GM12878 (cell line): Measurements from ENCODE around the gene ADAMTS4. TPM values are rescaled to one million over a fixed set of nuclear protein-coding genes. Genes with fewer than 3 reads are reported as not detected.
A peak's percentile ranks its signal among the peaks of the same experiment; 100 is the strongest.

Experiments
- BMI1 ChIP-seq: fragments of 450-650 bp; IDR thresholded peaks from 2 replicates; pipeline ENCODE4 v1.6.1; 2016; ENCODE audit warnings: mild to moderate bottlenecking, moderate library complexity, borderline replicate concordance
- CHD1 ChIP-seq: IDR thresholded peaks from 2 replicates; pipeline ENCODE4 v1.6.1; 2012; ENCODE audit warnings: low read depth, low read length, improper control_type of control experiment
- CHD4 ChIP-seq: fragments of 200-600 bp; sonication (generic); IDR thresholded peaks from 2 replicates; pipeline ENCODE4 v1.6.1; 2016; ENCODE audit warnings: mild to moderate bottlenecking
- CREB1 ChIP-seq: IDR thresholded peaks from 2 replicates; pipeline ENCODE4 v1.6.1; 2012; ENCODE audit warnings: low read depth, mild to moderate bottlenecking, inconsistent platforms
- E4F1 ChIP-seq: fragments of 450-650 bp; IDR thresholded peaks from 2 replicates; pipeline ENCODE4 v1.6.1; 2018; ENCODE audit warnings: borderline replicate concordance, mild to moderate bottlenecking; ENCODE audit not compliant: partially characterized antibody
- ESRRA ChIP-seq: IDR thresholded peaks from 2 replicates; pipeline ENCODE4 v1.6.1; 2012; ENCODE audit warnings: mild to moderate bottlenecking, low read length, improper control_type of control experiment
- KAT2A ChIP-seq: conservative IDR thresholded peaks from 2 replicates; pipeline ENCODE4 v1.6.1; 2011; ENCODE audit warnings: low read depth, low read length; ENCODE audit not compliant: control insufficient read depth
- NFXL1 ChIP-seq: fragments of 450-650 bp; IDR thresholded peaks from 2 replicates; pipeline ENCODE4 v1.6.1; 2017; ENCODE audit warnings: antibody characterized with exemption, mild to moderate bottlenecking, borderline replicate concordance
- NR2C2 ChIP-seq: IDR thresholded peaks from 2 replicates; pipeline ENCODE4 v1.6.1; 2011; ENCODE audit warnings: borderline replicate concordance, low read depth; ENCODE audit not compliant: control insufficient read depth, insufficient read length
- RAD21 ChIP-seq: IDR thresholded peaks from 2 replicates; pipeline ENCODE4 v1.6.1; 2011; ENCODE audit warnings: mild to moderate bottlenecking, low read depth, low read length, moderate library complexity; ENCODE audit not compliant: insufficient read depth
- RBBP5 ChIP-seq: fragments of 200-600 bp; sonication (generic); conservative IDR thresholded peaks from 2 replicates; pipeline ENCODE4 v1.6.1; 2016
- RCOR1 ChIP-seq: conservative IDR thresholded peaks from 2 replicates; pipeline ENCODE4 v1.6.1; 2012; ENCODE audit warnings: low read depth, low read length, improper control_type of control experiment
- RELA ChIP-seq: fragments of 450-650 bp; IDR thresholded peaks from 2 replicates; pipeline ENCODE4 v1.8.0; 2014; ENCODE audit warnings: borderline replicate concordance; ENCODE audit not compliant: partially characterized antibody
- SKIL ChIP-seq: fragments of 450-650 bp; IDR thresholded peaks from 2 replicates; pipeline ENCODE4 v1.6.1; 2017; ENCODE audit warnings: mild to moderate bottlenecking, low read depth, inconsistent platforms; ENCODE audit not compliant: poor library complexity, severe bottlenecking
- STAT1 ChIP-seq: fragments of 450-650 bp; conservative IDR thresholded peaks from 2 replicates; pipeline ENCODE4 v1.6.1; 2014; ENCODE audit warnings: antibody characterized with exemption, mild to moderate bottlenecking
- TAF1 ChIP-seq: IDR thresholded peaks from 2 replicates; pipeline ENCODE4 v1.6.1; 2011; ENCODE audit warnings: mild to moderate bottlenecking, low read depth, low read length, borderline replicate concordance
- TCF3 ChIP-seq: IDR thresholded peaks from 2 replicates; pipeline ENCODE4 v1.6.1; 2012; ENCODE audit warnings: low read depth, mild to moderate bottlenecking, low read length, borderline replicate concordance; ENCODE audit not compliant: insufficient read depth
- ZBTB4 ChIP-seq: fragments of 450-650 bp; formaldehyde crosslinking; IDR thresholded peaks from 2 replicates; pipeline ENCODE4 v1.4.0; 2022; ENCODE audit warnings: mild to moderate bottlenecking, moderate library complexity
- ZNF207 ChIP-seq: fragments of 450-650 bp; IDR thresholded peaks from 2 replicates; pipeline ENCODE4 v1.6.1; 2014; ENCODE audit warnings: antibody characterized with exemption, mild to moderate bottlenecking, borderline replicate concordance
- ZNF217 ChIP-seq: fragments of 450-650 bp; IDR thresholded peaks from 2 replicates; pipeline ENCODE4 v1.6.1; 2017; ENCODE audit warnings: antibody characterized with exemption, mild to moderate bottlenecking
- ZNF274 ChIP-seq: IDR thresholded peaks from one replicate; pipeline ENCODE4 v1.8.0; 2011; ENCODE audit not compliant: insufficient read length, insufficient read depth
- ZZZ3 ChIP-seq: IDR thresholded peaks from 2 replicates; pipeline ENCODE4 v1.6.1; 2011; ENCODE audit warnings: low read depth; ENCODE audit not compliant: control insufficient read depth, insufficient read length
- polyA plus RNA-seq, 11 experiments: library from polyadenylated mRNA; depleted of rRNA in 4 of 11; unstranded in 6 of 11; stranded (reverse) in 5 of 11; fragments of >200 nt; fragmentation: Nextera tagmentation in 4 of 11; fragmentation: Illumina TruSeq in 1 of 11; extraction: Ambion mirVana in 4 of 11; extraction: Trizol in 1 of 11; gene quantifications; 1 replicate in 1 of 11; 2 replicates in 10 of 11; pipeline versions ENCODE4 v1.2.1 to v1.2.3, GENCODE V29; 2011 to 2016; ENCODE audit warnings: inconsistent platforms in 2 of 11, missing spikeins in 2 of 11, low read depth in 1 of 11
- total RNA-seq, 4 experiments: library from RNA; depleted of rRNA in 3 of 4; stranded (reverse); fragments of >200 nt in 3 of 4; fragmentation: Illumina TruSeq in 1 of 4; extraction: Trizol in 1 of 4; gene quantifications; 2 replicates each; pipeline versions ENCODE4 v1.2.1 to v1.2.3, GENCODE V29; 2013 to 2021
- TF ChIP-seq, protein P1 (sequence below): IDR thresholded peaks from 2 replicates; pipeline ENCODE4 v1.6.1; 2011; ENCODE audit warnings: borderline replicate concordance, low read depth, mild to moderate bottlenecking, moderate library complexity, mixed read lengths, low read length; ENCODE audit not compliant: insufficient read depth; ENCODE audit errors: extremely low read length

Gene ADAMTS4
- total and polyA plus RNA-seq, 10 of the 15 experiments (the other 5 are each of a cell fraction or from before 2014, with no cell fraction given): 0.01 to 0.13 (median 0.05) TPM; not detected in 2

DNA sequence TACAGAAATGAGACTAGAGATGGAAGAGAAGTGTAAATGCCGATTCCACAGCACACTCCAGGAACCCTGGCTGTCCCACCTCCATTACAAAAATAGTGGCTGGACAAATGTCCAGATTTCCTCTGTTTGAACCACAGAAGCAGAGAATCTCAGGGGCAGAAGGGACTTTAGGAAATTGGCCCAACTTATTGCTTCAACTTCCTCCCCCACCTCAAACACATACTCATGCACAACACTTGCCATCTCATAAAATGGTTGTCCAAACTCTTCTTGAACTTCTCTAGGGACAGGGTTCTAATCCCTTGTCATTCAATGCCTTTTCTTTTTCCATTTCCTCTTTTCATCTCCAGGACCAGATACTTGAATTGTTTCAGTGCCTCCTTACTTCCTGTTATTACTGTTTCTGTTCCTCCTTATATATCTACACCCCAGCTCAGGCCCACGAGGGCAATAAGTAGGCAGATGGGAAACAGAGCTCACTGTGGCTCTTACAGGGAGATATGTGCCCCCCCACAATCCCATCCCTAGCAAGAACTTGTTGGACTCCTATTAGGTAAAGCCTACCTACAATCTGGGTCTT, 13.0 kb downstream of the ADAMTS4 start (continued):
- TF ChIP-seq KAT2A: no peak
- TF ChIP-seq RBBP5: no peak
- no peak for TF ChIP-seq BMI1
- TF ChIP-seq CHD4: no peak
- no peak for TF ChIP-seq TCF3
- TF ChIP-seq RCOR1: 0 out of 2 replicates have a peak, but pooled peaks have one; percentile 54
- no peak for TF ChIP-seq NFXL1
- TF ChIP-seq CHD1: no peak
- peak; percentile 3; the same call in 1 of the 2 replicates for TF ChIP-seq CREB1
- TF ChIP-seq, protein P1, sequence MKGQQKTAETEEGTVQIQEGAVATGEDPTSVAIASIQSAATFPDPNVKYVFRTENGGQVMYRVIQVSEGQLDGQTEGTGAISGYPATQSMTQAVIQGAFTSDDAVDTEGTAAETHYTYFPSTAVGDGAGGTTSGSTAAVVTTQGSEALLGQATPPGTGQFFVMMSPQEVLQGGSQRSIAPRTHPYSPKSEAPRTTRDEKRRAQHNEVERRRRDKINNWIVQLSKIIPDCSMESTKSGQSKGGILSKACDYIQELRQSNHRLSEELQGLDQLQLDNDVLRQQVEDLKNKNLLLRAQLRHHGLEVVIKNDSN: no peak
- TF ChIP-seq TAF1: no peak
- TF ChIP-seq NR2C2: no peak
- no peak for TF ChIP-seq E4F1
- peak; percentile 80 for TF ChIP-seq ZNF217
- TF ChIP-seq ZBTB4 (CRISPR knock-in tag): no peak
- no peak for TF ChIP-seq STAT1
- no peak for TF ChIP-seq ZNF207
- TF ChIP-seq RAD21: no peak
- no peak for TF ChIP-seq ZZZ3
- no peak for TF ChIP-seq ESRRA
- no peak for TF ChIP-seq ZNF274
- no peak for TF ChIP-seq RELA
- TF ChIP-seq SKIL: no peak
